Sigmoid colon (tissue), 4 donors: Measurements from ENCODE around the gene CCDC157.

ENCODE experiments used
- CTCF ChIP-seq, 4 experiments: fragments of 450-650 bp in 3 of 4; fragments of 200-600 bp in 1 of 4; IDR thresholded peaks; one replicate each; pipeline ENCODE4 v1.5.1; 2016 to 2019; ENCODE audit warnings: antibody characterized with exemption in 4 of 4, mild to moderate bottlenecking in 3 of 4, moderate library complexity in 2 of 4
- POLR2A ChIP-seq, 2 donors: fragments of 450-650 bp; IDR thresholded peaks; one replicate each; pipeline ENCODE4 v1.6.1; 2016; ENCODE audit warnings: antibody characterized with exemption in 2 of 2, mild to moderate bottlenecking in 2 of 2, moderate library complexity in 2 of 2
- POLR2AphosphoS5 ChIP-seq, 4 donors: sonication (generic); formaldehyde crosslinking; IDR thresholded peaks; one replicate each; pipeline ENCODE4 v1.6.1; 2017; ENCODE audit warnings: antibody characterized with exemption in 4 of 4

- no peak for TF ChIP-seq CTCF (IDR thresholded peaks at IDR 0.05)
- TF ChIP-seq POLR2AphosphoS5 (IDR thresholded peaks at IDR 0.05): no peak
- no peak for TF ChIP-seq POLR2A (IDR thresholded peaks at IDR 0.05)
These were observed 42.2 kb downstream of the CCDC157 start for GRCh38 chr22:30398685-30399680.
